H9 (cell line): ENCODE measurements around the gene FCRL2. TPM values are rescaled to one million over a fixed set of nuclear protein-coding genes. Genes with fewer than 3 reads are reported as not detected.

ENCODE experiments used
- DNase-seq: peaks from one replicate; pipeline ENCODE4 v3.0.0-alpha.2; 2017
- H2AFZ ChIP-seq: one replicate; pipeline ENCODE4 v1.6.1; 2013; ENCODE audit warnings: mild to moderate bottlenecking, low read length, control low read depth, moderate library complexity
- H2AK5ac ChIP-seq: 2 replicates; pipeline ENCODE4 v1.6.1; 2013; ENCODE audit warnings: low read length, control low read depth, mixed read lengths; ENCODE audit not compliant: insufficient read length
- H2BK120ac ChIP-seq: one replicate; pipeline ENCODE4 v1.6.1; 2013; ENCODE audit warnings: low read depth, mild to moderate bottlenecking, low read length, control low read depth, inconsistent platforms; ENCODE audit not compliant: poor library complexity, severe bottlenecking
- H2BK12ac ChIP-seq: 2 replicates; pipeline ENCODE4 v1.6.1; 2013; ENCODE audit warnings: low read length, control low read depth, mixed read lengths, low read depth; ENCODE audit not compliant: insufficient read length
- H2BK15ac ChIP-seq: 2 replicates; pipeline ENCODE4 v1.6.1; 2013; ENCODE audit warnings: low read depth, low read length, control low read depth
- H2BK20ac ChIP-seq: one replicate; pipeline ENCODE4 v1.6.1; 2013; ENCODE audit warnings: low read depth, mild to moderate bottlenecking, low read length, control low read depth, inconsistent platforms; ENCODE audit not compliant: poor library complexity, severe bottlenecking
- H2BK5ac ChIP-seq: 2 replicates; pipeline ENCODE4 v1.6.1; 2013; ENCODE audit warnings: low read length, control low read depth, mixed read lengths; ENCODE audit not compliant: insufficient read length
- H3K14ac ChIP-seq: 2 replicates; pipeline ENCODE4 v1.6.1; 2013; ENCODE audit warnings: low read length, control low read depth; ENCODE audit not compliant: insufficient read depth
- H3K18ac ChIP-seq: 2 replicates; pipeline ENCODE4 v1.6.1; 2013; ENCODE audit warnings: low read depth, mild to moderate bottlenecking, mixed read lengths, low read length, control low read depth; ENCODE audit not compliant: insufficient read length
- H3K23ac ChIP-seq: 2 replicates; pipeline ENCODE4 v1.6.1; 2013; ENCODE audit warnings: low read length, control low read depth, mixed read lengths, low read depth; ENCODE audit not compliant: insufficient read length
- H3K23me2 ChIP-seq: 2 replicates; pipeline ENCODE4 v1.6.1; 2013; ENCODE audit warnings: low read depth, mild to moderate bottlenecking, mixed read lengths, low read length, control low read depth; ENCODE audit not compliant: insufficient read length, poor library complexity, severe bottlenecking
- H3K27ac ChIP-seq: 2 replicates; pipeline ENCODE4 v1.5.1; 2013; ENCODE audit warnings: low read length, control low read depth, mixed read lengths, low read depth; ENCODE audit not compliant: insufficient read length
- H3K27me3 ChIP-seq: 2 replicates; pipeline ENCODE4 v1.6.1; 2013; ENCODE audit warnings: low read length, control low read depth, inconsistent platforms; ENCODE audit not compliant: insufficient read depth
- H3K4ac ChIP-seq: 2 replicates; pipeline ENCODE4 v1.6.1; 2013; ENCODE audit warnings: low read depth, mild to moderate bottlenecking, control low read depth, inconsistent platforms, low read length, moderate library complexity
- H3K4me1 ChIP-seq: 2 replicates; pipeline ENCODE4 v1.6.1; 2013; ENCODE audit warnings: low read length, control low read depth, inconsistent platforms; ENCODE audit not compliant: insufficient read depth
- H3K4me2 ChIP-seq: 2 replicates; pipeline ENCODE4 v1.6.1; 2013; ENCODE audit warnings: low read length, control low read depth, mixed read lengths; ENCODE audit not compliant: insufficient read length, insufficient read depth
- H3K56ac ChIP-seq: 2 replicates; pipeline ENCODE4 v1.6.1; 2013; ENCODE audit warnings: low read depth, mild to moderate bottlenecking, mixed read lengths, low read length, control low read depth; ENCODE audit not compliant: insufficient read length
- H3K79me1 ChIP-seq: 2 replicates; pipeline ENCODE4 v1.6.1; 2013; ENCODE audit warnings: low read depth, mild to moderate bottlenecking, moderate library complexity, low read length, control low read depth, inconsistent platforms; ENCODE audit not compliant: insufficient read depth, poor library complexity, severe bottlenecking
- H3K79me2 ChIP-seq: 2 replicates; pipeline ENCODE4 v1.6.1; 2013; ENCODE audit warnings: low read length, control low read depth, inconsistent platforms; ENCODE audit not compliant: insufficient read depth
- H3K9ac ChIP-seq: 2 replicates; pipeline ENCODE4 v1.6.1; 2013; ENCODE audit warnings: low read length, control low read depth, mixed read lengths; ENCODE audit not compliant: insufficient read length; ENCODE audit errors: extremely low read depth
- H3K9me3 ChIP-seq: one replicate; pipeline ENCODE4 v1.6.1; 2013; ENCODE audit warnings: low read depth, low read length, inconsistent platforms; ENCODE audit not compliant: control insufficient read depth
- H3T11ph ChIP-seq: one replicate; pipeline ENCODE4 v1.6.1; 2013; ENCODE audit warnings: mild to moderate bottlenecking, low read length, control low read depth, inconsistent platforms
- H4K20me1 ChIP-seq: one replicate; pipeline ENCODE4 v1.6.1; 2013; ENCODE audit not compliant: control insufficient read depth, insufficient read length, insufficient read depth
- H4K5ac ChIP-seq: 2 replicates; pipeline ENCODE4 v1.6.1; 2013; ENCODE audit warnings: low read depth, mild to moderate bottlenecking, mixed read lengths, low read length, control low read depth; ENCODE audit not compliant: insufficient read length
- H4K8ac ChIP-seq: replicated peaks from 2 replicates; pipeline ENCODE4 v1.6.1; 2013; ENCODE audit warnings: low read length, control low read depth, mixed read lengths, low read depth; ENCODE audit not compliant: insufficient read length
- H4K91ac ChIP-seq: 2 replicates; pipeline ENCODE4 v1.6.1; 2013; ENCODE audit warnings: low read depth, mild to moderate bottlenecking, moderate library complexity, mixed read lengths, low read length, control low read depth; ENCODE audit not compliant: insufficient read length
- H3K27ac Mint-ChIP-seq, 3 experiments: 2 replicates in 2 of 3; 3 replicates in 1 of 3; pipeline ENCODE4 v1.8.0; 2020 to 2021; ENCODE audit warnings: mixed read lengths in 3 of 3, mild to moderate bottlenecking in 1 of 3, moderate library complexity in 1 of 3
- H3K27me3 Mint-ChIP-seq: 2 replicates; pipeline ENCODE4 v1.8.0; 2021; ENCODE audit warnings: low read depth, mild to moderate bottlenecking, moderate library complexity, mixed read lengths
- H3K36me3 Mint-ChIP-seq, 3 experiments: 2 replicates in 2 of 3; 3 replicates in 1 of 3; pipeline ENCODE4 v1.8.0; 2020 to 2021; ENCODE audit warnings: low read depth in 3 of 3, mixed read lengths in 3 of 3; ENCODE audit not compliant: insufficient read depth in 1 of 3
- H3K4me1 Mint-ChIP-seq, 2 experiments: 2 replicates each; pipeline ENCODE4 v1.8.0; 2020; ENCODE audit warnings: mixed read lengths in 2 of 2
- H3K4me3 Mint-ChIP-seq, 2 experiments: 2 replicates in 1 of 2; 3 replicates in 1 of 2; pipeline ENCODE4 v1.8.0; 2020 to 2021; ENCODE audit warnings: mild to moderate bottlenecking in 2 of 2, mixed read lengths in 2 of 2, moderate library complexity in 1 of 2
- H3K9me3 Mint-ChIP-seq, 2 experiments: 2 replicates in 1 of 2; 3 replicates in 1 of 2; pipeline ENCODE4 v1.8.0; 2020; ENCODE audit warnings: mild to moderate bottlenecking in 2 of 2, mixed read lengths in 2 of 2, moderate library complexity in 1 of 2
- WGBS: extraction: QIAGEN DNeasy Blood & Tissue Kit; methylation state at CpG from one replicate; pipeline ENCODE4 v1.1.7; 2013; ENCODE audit warnings: missing lambda C conversion rate, low lambda C conversion rate, mixed read lengths; ENCODE audit not compliant: insufficient read length; ENCODE audit errors: extremely low coverage; 5-methylcytosine and 5-hydroxymethylcytosine counted together
- total RNA-seq: library from RNA; stranded (reverse); gene quantifications from 2 replicates; pipeline ENCODE4 v1.2.1, GENCODE V29; 2021
- TF ChIP-seq, protein P1 (sequence below): fragments of 200-600 bp; sonication (generic); conservative IDR thresholded peaks from 3 replicates; pipeline ENCODE4 v1.8.0; 2021; ENCODE audit warnings: antibody characterized with exemption, mild to moderate bottlenecking

The FCRL2 gene
- total RNA-seq, 1 experiment from 2014 or later, result not detected

DNA sequence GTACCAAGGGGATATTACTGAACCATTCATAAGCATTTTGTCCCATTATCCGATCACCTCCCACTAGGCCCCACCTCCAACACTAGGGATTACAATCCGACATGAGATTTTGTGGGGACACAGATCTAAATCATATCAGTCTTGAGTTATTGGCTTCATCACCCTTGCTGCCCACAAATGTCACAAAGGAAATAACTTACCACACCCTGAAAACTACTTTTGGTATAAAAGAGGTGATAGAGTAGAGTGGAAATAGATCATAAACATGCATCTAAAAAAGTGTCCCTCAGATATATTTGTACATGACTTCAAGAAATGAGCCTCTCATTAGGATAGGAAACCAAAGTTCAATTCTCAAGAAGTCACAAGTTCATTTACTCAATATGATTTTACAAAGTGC, 53.8 kb downstream of the FCRL2 start:
- Histone ChIP-seq H3K79me2 (no peaks in the 10 kb centered on the region), H2BK120ac (no peak overlapping the region), H3K23ac (no peak overlapping the region), H3K18ac (no peak overlapping the region), H2BK15ac (no peak overlapping the region), H3K14ac (no peak overlapping the region), H3K4me1 (no peaks in the 10 kb centered on the region), H2BK20ac (no peak overlapping the region), H3K4me2 (no peak overlapping the region), H4K8ac (no peak overlapping the region), H3K79me1 (no peaks in the 10 kb centered on the region), H4K5ac (no peak overlapping the region), H2AK5ac (no peak overlapping the region), H3K9ac (no peak overlapping the region), H3K27me3 (no peaks in the 10 kb centered on the region), H3K56ac (no peak overlapping the region), H2AFZ (no peak overlapping the region), H4K91ac (no peak overlapping the region), H3K9me3 (peaks cover 23% of the 10 kb centered on the region), H3K23me2 (no peaks in the 10 kb centered on the region), H2BK5ac (no peak overlapping the region), H3K4ac (no peak overlapping the region), H4K20me1 (no peaks in the 10 kb centered on the region), H2BK12ac (no peak overlapping the region), H3K27ac (no peak overlapping the region), H3T11ph (no peak overlapping the region)
- TF ChIP-seq, protein P1, sequence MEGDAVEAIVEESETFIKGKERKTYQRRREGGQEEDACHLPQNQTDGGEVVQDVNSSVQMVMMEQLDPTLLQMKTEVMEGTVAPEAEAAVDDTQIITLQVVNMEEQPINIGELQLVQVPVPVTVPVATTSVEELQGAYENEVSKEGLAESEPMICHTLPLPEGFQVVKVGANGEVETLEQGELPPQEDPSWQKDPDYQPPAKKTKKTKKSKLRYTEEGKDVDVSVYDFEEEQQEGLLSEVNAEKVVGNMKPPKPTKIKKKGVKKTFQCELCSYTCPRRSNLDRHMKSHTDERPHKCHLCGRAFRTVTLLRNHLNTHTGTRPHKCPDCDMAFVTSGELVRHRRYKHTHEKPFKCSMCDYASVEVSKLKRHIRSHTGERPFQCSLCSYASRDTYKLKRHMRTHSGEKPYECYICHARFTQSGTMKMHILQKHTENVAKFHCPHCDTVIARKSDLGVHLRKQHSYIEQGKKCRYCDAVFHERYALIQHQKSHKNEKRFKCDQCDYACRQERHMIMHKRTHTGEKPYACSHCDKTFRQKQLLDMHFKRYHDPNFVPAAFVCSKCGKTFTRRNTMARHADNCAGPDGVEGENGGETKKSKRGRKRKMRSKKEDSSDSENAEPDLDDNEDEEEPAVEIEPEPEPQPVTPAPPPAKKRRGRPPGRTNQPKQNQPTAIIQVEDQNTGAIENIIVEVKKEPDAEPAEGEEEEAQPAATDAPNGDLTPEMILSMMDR, result no peak
- H3K27ac Mint-ChIP-seq, result no peak overlapping the region
- peaks cover 27 to 33% of the 10 kb centered on the region in 2 experiments for H3K9me3 Mint-ChIP-seq
- 0 out of 4 replicates have a peak, but pooled peaks cover 0 to 2% of the 10 kb centered on the region in 2 experiments for H3K4me1 Mint-ChIP-seq
- H3K4me3 Mint-ChIP-seq, result no peak overlapping the region
- peaks cover 8 to 24% (median 18%) of the 10 kb centered on the region in 3 experiments; a peak in 6 of 7 replicates for H3K36me3 Mint-ChIP-seq
- peaks cover 3% of the 10 kb centered on the region; the same call in 1 of the 2 replicates for H3K27me3 Mint-ChIP-seq
- no CpG with 5 or more reads among the region's 2 CpGs for WGBS
- no peak for DNase-seq
